H9 (cell line): Measurements from ENCODE around the gene PC. TPM values are rescaled to one million over a fixed set of nuclear protein-coding genes. Genes with fewer than 3 reads are reported as not detected.

ENCODE experiments used
- DNase-seq: peaks from one replicate; pipeline ENCODE4 v3.0.0-alpha.2; 2017
- H2AFZ ChIP-seq: one replicate; pipeline ENCODE4 v1.6.1; 2013; ENCODE audit warnings: mild to moderate bottlenecking, low read length, control low read depth, moderate library complexity
- H2AK5ac ChIP-seq: 2 replicates; pipeline ENCODE4 v1.6.1; 2013; ENCODE audit warnings: low read length, control low read depth, mixed read lengths; ENCODE audit not compliant: insufficient read length
- H2BK120ac ChIP-seq: one replicate; pipeline ENCODE4 v1.6.1; 2013; ENCODE audit warnings: low read depth, mild to moderate bottlenecking, low read length, control low read depth, inconsistent platforms; ENCODE audit not compliant: poor library complexity, severe bottlenecking
- H2BK12ac ChIP-seq: 2 replicates; pipeline ENCODE4 v1.6.1; 2013; ENCODE audit warnings: low read length, control low read depth, mixed read lengths, low read depth; ENCODE audit not compliant: insufficient read length
- H2BK15ac ChIP-seq: 2 replicates; pipeline ENCODE4 v1.6.1; 2013; ENCODE audit warnings: low read depth, low read length, control low read depth
- H2BK20ac ChIP-seq: one replicate; pipeline ENCODE4 v1.6.1; 2013; ENCODE audit warnings: low read depth, mild to moderate bottlenecking, low read length, control low read depth, inconsistent platforms; ENCODE audit not compliant: poor library complexity, severe bottlenecking
- H2BK5ac ChIP-seq: 2 replicates; pipeline ENCODE4 v1.6.1; 2013; ENCODE audit warnings: low read length, control low read depth, mixed read lengths; ENCODE audit not compliant: insufficient read length
- H3K14ac ChIP-seq: 2 replicates; pipeline ENCODE4 v1.6.1; 2013; ENCODE audit warnings: low read length, control low read depth; ENCODE audit not compliant: insufficient read depth
- H3K18ac ChIP-seq: 2 replicates; pipeline ENCODE4 v1.6.1; 2013; ENCODE audit warnings: low read depth, mild to moderate bottlenecking, mixed read lengths, low read length, control low read depth; ENCODE audit not compliant: insufficient read length
- H3K23ac ChIP-seq: 2 replicates; pipeline ENCODE4 v1.6.1; 2013; ENCODE audit warnings: low read length, control low read depth, mixed read lengths, low read depth; ENCODE audit not compliant: insufficient read length
- H3K23me2 ChIP-seq: 2 replicates; pipeline ENCODE4 v1.6.1; 2013; ENCODE audit warnings: low read depth, mild to moderate bottlenecking, mixed read lengths, low read length, control low read depth; ENCODE audit not compliant: insufficient read length, poor library complexity, severe bottlenecking
- H3K27ac ChIP-seq: 2 replicates; pipeline ENCODE4 v1.5.1; 2013; ENCODE audit warnings: low read length, control low read depth, mixed read lengths, low read depth; ENCODE audit not compliant: insufficient read length
- H3K27me3 ChIP-seq: 2 replicates; pipeline ENCODE4 v1.6.1; 2013; ENCODE audit warnings: low read length, control low read depth, inconsistent platforms; ENCODE audit not compliant: insufficient read depth
- H3K4ac ChIP-seq: 2 replicates; pipeline ENCODE4 v1.6.1; 2013; ENCODE audit warnings: low read depth, mild to moderate bottlenecking, control low read depth, inconsistent platforms, low read length, moderate library complexity
- H3K4me1 ChIP-seq: 2 replicates; pipeline ENCODE4 v1.6.1; 2013; ENCODE audit warnings: low read length, control low read depth, inconsistent platforms; ENCODE audit not compliant: insufficient read depth
- H3K4me2 ChIP-seq: 2 replicates; pipeline ENCODE4 v1.6.1; 2013; ENCODE audit warnings: low read length, control low read depth, mixed read lengths; ENCODE audit not compliant: insufficient read length, insufficient read depth
- H3K56ac ChIP-seq: 2 replicates; pipeline ENCODE4 v1.6.1; 2013; ENCODE audit warnings: low read depth, mild to moderate bottlenecking, mixed read lengths, low read length, control low read depth; ENCODE audit not compliant: insufficient read length
- H3K79me1 ChIP-seq: 2 replicates; pipeline ENCODE4 v1.6.1; 2013; ENCODE audit warnings: low read depth, mild to moderate bottlenecking, moderate library complexity, low read length, control low read depth, inconsistent platforms; ENCODE audit not compliant: insufficient read depth, poor library complexity, severe bottlenecking
- H3K79me2 ChIP-seq: 2 replicates; pipeline ENCODE4 v1.6.1; 2013; ENCODE audit warnings: low read length, control low read depth, inconsistent platforms; ENCODE audit not compliant: insufficient read depth
- H3K9ac ChIP-seq: 2 replicates; pipeline ENCODE4 v1.6.1; 2013; ENCODE audit warnings: low read length, control low read depth, mixed read lengths; ENCODE audit not compliant: insufficient read length; ENCODE audit errors: extremely low read depth
- H3K9me3 ChIP-seq: one replicate; pipeline ENCODE4 v1.6.1; 2013; ENCODE audit warnings: low read depth, low read length, inconsistent platforms; ENCODE audit not compliant: control insufficient read depth
- H3T11ph ChIP-seq: one replicate; pipeline ENCODE4 v1.6.1; 2013; ENCODE audit warnings: mild to moderate bottlenecking, low read length, control low read depth, inconsistent platforms
- H4K20me1 ChIP-seq: one replicate; pipeline ENCODE4 v1.6.1; 2013; ENCODE audit not compliant: control insufficient read depth, insufficient read length, insufficient read depth
- H4K5ac ChIP-seq: 2 replicates; pipeline ENCODE4 v1.6.1; 2013; ENCODE audit warnings: low read depth, mild to moderate bottlenecking, mixed read lengths, low read length, control low read depth; ENCODE audit not compliant: insufficient read length
- H4K8ac ChIP-seq: replicated peaks from 2 replicates; pipeline ENCODE4 v1.6.1; 2013; ENCODE audit warnings: low read length, control low read depth, mixed read lengths, low read depth; ENCODE audit not compliant: insufficient read length
- H4K91ac ChIP-seq: 2 replicates; pipeline ENCODE4 v1.6.1; 2013; ENCODE audit warnings: low read depth, mild to moderate bottlenecking, moderate library complexity, mixed read lengths, low read length, control low read depth; ENCODE audit not compliant: insufficient read length
- H3K27ac Mint-ChIP-seq, 3 experiments: 2 replicates in 2 of 3; 3 replicates in 1 of 3; pipeline ENCODE4 v1.8.0; 2020 to 2021; ENCODE audit warnings: mixed read lengths in 3 of 3, mild to moderate bottlenecking in 1 of 3, moderate library complexity in 1 of 3
- H3K27me3 Mint-ChIP-seq: 2 replicates; pipeline ENCODE4 v1.8.0; 2021; ENCODE audit warnings: low read depth, mild to moderate bottlenecking, moderate library complexity, mixed read lengths
- H3K36me3 Mint-ChIP-seq, 3 experiments: 2 replicates in 2 of 3; 3 replicates in 1 of 3; pipeline ENCODE4 v1.8.0; 2020 to 2021; ENCODE audit warnings: low read depth in 3 of 3, mixed read lengths in 3 of 3; ENCODE audit not compliant: insufficient read depth in 1 of 3
- H3K4me1 Mint-ChIP-seq, 2 experiments: 2 replicates each; pipeline ENCODE4 v1.8.0; 2020; ENCODE audit warnings: mixed read lengths in 2 of 2
- H3K4me3 Mint-ChIP-seq, 2 experiments: 2 replicates in 1 of 2; 3 replicates in 1 of 2; pipeline ENCODE4 v1.8.0; 2020 to 2021; ENCODE audit warnings: mild to moderate bottlenecking in 2 of 2, mixed read lengths in 2 of 2, moderate library complexity in 1 of 2
- H3K9me3 Mint-ChIP-seq, 2 experiments: 2 replicates in 1 of 2; 3 replicates in 1 of 2; pipeline ENCODE4 v1.8.0; 2020; ENCODE audit warnings: mild to moderate bottlenecking in 2 of 2, mixed read lengths in 2 of 2, moderate library complexity in 1 of 2
- WGBS: extraction: QIAGEN DNeasy Blood & Tissue Kit; methylation state at CpG from one replicate; pipeline ENCODE4 v1.1.7; 2013; ENCODE audit warnings: missing lambda C conversion rate, low lambda C conversion rate, mixed read lengths; ENCODE audit not compliant: insufficient read length; ENCODE audit errors: extremely low coverage; 5-methylcytosine and 5-hydroxymethylcytosine counted together
- total RNA-seq: library from RNA; stranded (reverse); gene quantifications from 2 replicates; pipeline ENCODE4 v1.2.1, GENCODE V29; 2021
- TF ChIP-seq, protein P1 (sequence below): fragments of 200-600 bp; sonication (generic); conservative IDR thresholded peaks from 3 replicates; pipeline ENCODE4 v1.8.0; 2021; ENCODE audit warnings: antibody characterized with exemption, mild to moderate bottlenecking

The PC gene
- total RNA-seq, 1 experiment from 2014 or later: 32.6 TPM

DNA sequence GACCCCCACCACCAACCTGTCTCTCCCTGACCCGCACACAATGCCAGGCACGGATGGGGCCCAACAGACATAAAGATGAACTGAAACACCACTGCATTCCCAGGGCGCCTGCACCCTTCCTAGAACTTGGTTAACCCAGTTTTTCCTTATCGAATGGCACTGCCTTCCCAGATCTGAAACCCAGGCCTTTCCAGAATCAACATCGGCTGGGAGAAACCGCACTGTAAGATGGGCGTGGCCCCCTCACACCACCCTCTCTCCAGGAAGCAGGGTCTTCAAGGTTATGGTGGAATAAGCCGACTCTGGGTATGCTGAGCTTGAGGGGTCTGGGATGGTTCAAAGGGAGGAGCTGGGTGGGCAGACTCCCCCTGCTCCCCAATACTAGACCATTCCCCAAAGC, 78.2 kb downstream of the PC start:
- no peak overlapping the region for H3K23ac ChIP-seq
- Mint-ChIP-seq H3K4me1 (peaks cover 40 to 61% of the 10 kb centered on the region in 2 experiments), H3K4me3 (no peak overlapping the region), H3K36me3 (no peaks in the 10 kb centered on the region), H3K27me3 (no peaks in the 10 kb centered on the region; the same call in 1 of the 2 replicates), H3K9me3 (no peaks in the 10 kb centered on the region), H3K27ac (peak overlapping the region in 1 of 3 experiments; percentile 61; a peak in 2 of 7 replicates)
- WGBS: no CpG with 5 or more reads among the region's 8 CpGs
- H3K23me2 ChIP-seq: no peaks in the 10 kb centered on the region
- DNase-seq: no peak
- no peaks in the 10 kb centered on the region for H3K79me2 ChIP-seq
- H3K9me3 ChIP-seq: no peaks in the 10 kb centered on the region
- no peak overlapping the region for H3K14ac ChIP-seq
- no peak overlapping the region for H4K8ac ChIP-seq
- no peak overlapping the region for H2BK5ac ChIP-seq
- no peak overlapping the region for H2BK120ac ChIP-seq
- no peak overlapping the region for H3K18ac ChIP-seq
- no peak overlapping the region for H3K27ac ChIP-seq
- no peak overlapping the region for H4K91ac ChIP-seq
- no peak overlapping the region for H2AFZ ChIP-seq
- no peak overlapping the region for H3K4ac ChIP-seq
- H3K4me2 ChIP-seq: no peak overlapping the region
- no peak overlapping the region for H2BK20ac ChIP-seq
- H4K5ac ChIP-seq: no peak overlapping the region
- H2AK5ac ChIP-seq: no peak overlapping the region
- no peak overlapping the region for H3K9ac ChIP-seq
- H3T11ph ChIP-seq: no peak overlapping the region
- no peak overlapping the region for H3K56ac ChIP-seq
- H3K4me1 ChIP-seq: peaks cover 2% of the 10 kb centered on the region; the same call in 1 of the 2 replicates
- H4K20me1 ChIP-seq: no peaks in the 10 kb centered on the region
- TF ChIP-seq, protein P1, sequence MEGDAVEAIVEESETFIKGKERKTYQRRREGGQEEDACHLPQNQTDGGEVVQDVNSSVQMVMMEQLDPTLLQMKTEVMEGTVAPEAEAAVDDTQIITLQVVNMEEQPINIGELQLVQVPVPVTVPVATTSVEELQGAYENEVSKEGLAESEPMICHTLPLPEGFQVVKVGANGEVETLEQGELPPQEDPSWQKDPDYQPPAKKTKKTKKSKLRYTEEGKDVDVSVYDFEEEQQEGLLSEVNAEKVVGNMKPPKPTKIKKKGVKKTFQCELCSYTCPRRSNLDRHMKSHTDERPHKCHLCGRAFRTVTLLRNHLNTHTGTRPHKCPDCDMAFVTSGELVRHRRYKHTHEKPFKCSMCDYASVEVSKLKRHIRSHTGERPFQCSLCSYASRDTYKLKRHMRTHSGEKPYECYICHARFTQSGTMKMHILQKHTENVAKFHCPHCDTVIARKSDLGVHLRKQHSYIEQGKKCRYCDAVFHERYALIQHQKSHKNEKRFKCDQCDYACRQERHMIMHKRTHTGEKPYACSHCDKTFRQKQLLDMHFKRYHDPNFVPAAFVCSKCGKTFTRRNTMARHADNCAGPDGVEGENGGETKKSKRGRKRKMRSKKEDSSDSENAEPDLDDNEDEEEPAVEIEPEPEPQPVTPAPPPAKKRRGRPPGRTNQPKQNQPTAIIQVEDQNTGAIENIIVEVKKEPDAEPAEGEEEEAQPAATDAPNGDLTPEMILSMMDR: no peak
- H2BK12ac ChIP-seq: no peak overlapping the region
- no peaks in the 10 kb centered on the region for H3K79me1 ChIP-seq
- no peak overlapping the region for H2BK15ac ChIP-seq
- no peaks in the 10 kb centered on the region for H3K27me3 ChIP-seq
